ENCODE results near the gene ADAM10.

Gene ADAM10

GRCh38 chr15:58545307-58546065 lies 204.0 kb downstream of the ADAM10 start:
- H3K9me3 ChIP-seq (ENCODE audit: control insufficient read depth in 2 of 2, low read length in 2 of 2) = no peaks in the 10 kb centered on the region
- peaks cover 25% of the 10 kb centered on the region for H3K4me1 ChIP-seq (ENCODE audit: control insufficient read depth, insufficient read depth, low read length)
- H3K9ac ChIP-seq (ENCODE audit: low read length in 2 of 2) = no peak overlapping the region
- H3K27ac ChIP-seq (ENCODE audit: low read length) = no peak overlapping the region
- H3K27me3 ChIP-seq (ENCODE audit: control insufficient read depth in 1 of 2, insufficient read depth in 2 of 2, low read length in 2 of 2) = no peaks in the 10 kb centered on the region
- no peaks in the 10 kb centered on the region for H3K36me3 ChIP-seq (ENCODE audit: control insufficient read depth in 2 of 2, insufficient read depth in 2 of 2, low read length in 2 of 2)
- H3K4me3 ChIP-seq (ENCODE audit: low read length in 2 of 2) = no peak overlapping the region

GRCh38 chr15:58544756-58545155 lies 204.8 kb downstream of the ADAM10 start:
- no peak overlapping the region for H3K27ac ChIP-seq (ENCODE audit: low read length)
- no peaks in the 10 kb centered on the region for H3K27me3 ChIP-seq (ENCODE audit: control insufficient read depth in 1 of 2, insufficient read depth in 2 of 2, low read length in 2 of 2)
- H3K9me3 ChIP-seq (ENCODE audit: control insufficient read depth in 2 of 2, low read length in 2 of 2) = no peaks in the 10 kb centered on the region

GRCh38 chr15:58543664-58544335 lies 205.7 kb downstream of the ADAM10 start:
- Histone ChIP-seq H3K4me1 (ENCODE audit: control insufficient read depth, insufficient read depth, low read length) (peaks cover 11% of the 10 kb centered on the region), H3K4me3 (ENCODE audit: low read length in 2 of 2) (no peak overlapping the region), H3K27ac (ENCODE audit: low read length) (no peak overlapping the region), H3K9ac (ENCODE audit: low read length in 2 of 2) (no peak overlapping the region), H3K36me3 (ENCODE audit: control insufficient read depth in 2 of 2, insufficient read depth in 2 of 2, low read length in 2 of 2) (no peaks in the 10 kb centered on the region), H3K9me3 (ENCODE audit: control insufficient read depth in 2 of 2, low read length in 2 of 2) (peaks cover 0 to 4% of the 10 kb centered on the region in 2 donors), H3K27me3 (ENCODE audit: control insufficient read depth in 1 of 2, insufficient read depth in 2 of 2, low read length in 2 of 2) (no peaks in the 10 kb centered on the region)

More at GRCh38 chr15:58544756-58545155, 204.8 kb downstream of the ADAM10 start:
- Histone ChIP-seq H3K4me3 (ENCODE audit: low read length in 2 of 2) (no peak overlapping the region), H3K4me1 (ENCODE audit: control insufficient read depth, insufficient read depth, low read length) (peaks cover 19% of the 10 kb centered on the region), H3K36me3 (ENCODE audit: control insufficient read depth in 2 of 2, insufficient read depth in 2 of 2, low read length in 2 of 2) (no peaks in the 10 kb centered on the region), H3K9ac (ENCODE audit: low read length in 2 of 2) (no peak overlapping the region)

GRCh38 chr15:58541410-58542087 lies 208.0 kb downstream of the ADAM10 start:
- Histone ChIP-seq H3K9ac (ENCODE audit: low read length in 2 of 2) (no peak overlapping the region), H3K27me3 (ENCODE audit: control insufficient read depth in 1 of 2, insufficient read depth in 2 of 2, low read length in 2 of 2) (no peaks in the 10 kb centered on the region), H3K4me1 (ENCODE audit: control insufficient read depth, insufficient read depth, low read length) (no peaks in the 10 kb centered on the region), H3K27ac (ENCODE audit: low read length) (no peak overlapping the region), H3K4me3 (ENCODE audit: low read length in 2 of 2) (no peak overlapping the region), H3K36me3 (ENCODE audit: control insufficient read depth in 2 of 2, insufficient read depth in 2 of 2, low read length in 2 of 2) (no peaks in the 10 kb centered on the region), H3K9me3 (ENCODE audit: control insufficient read depth in 2 of 2, low read length in 2 of 2) (peaks cover 0 to 4% of the 10 kb centered on the region in 2 donors)

GRCh38 chr15:58539548-58539947 lies 210.0 kb downstream of the ADAM10 start:
- Histone ChIP-seq H3K27me3 (ENCODE audit: control insufficient read depth in 1 of 2, insufficient read depth in 2 of 2, low read length in 2 of 2) (no peaks in the 10 kb centered on the region), H3K27ac (ENCODE audit: low read length) (no peak overlapping the region), H3K4me1 (ENCODE audit: control insufficient read depth, insufficient read depth, low read length) (no peaks in the 10 kb centered on the region), H3K36me3 (ENCODE audit: control insufficient read depth in 2 of 2, insufficient read depth in 2 of 2, low read length in 2 of 2) (no peaks in the 10 kb centered on the region), H3K9me3 (ENCODE audit: control insufficient read depth in 2 of 2, low read length in 2 of 2) (peaks cover 0 to 4% of the 10 kb centered on the region in 2 donors), H3K9ac (ENCODE audit: low read length in 2 of 2) (no peak overlapping the region), H3K4me3 (ENCODE audit: low read length in 2 of 2) (no peak overlapping the region)

GRCh38 chr15:58538901-58539300 lies 210.6 kb downstream of the ADAM10 start:
- Histone ChIP-seq H3K4me3 (ENCODE audit: low read length in 2 of 2) (no peak overlapping the region), H3K27me3 (ENCODE audit: control insufficient read depth in 1 of 2, insufficient read depth in 2 of 2, low read length in 2 of 2) (no peaks in the 10 kb centered on the region), H3K36me3 (ENCODE audit: control insufficient read depth in 2 of 2, insufficient read depth in 2 of 2, low read length in 2 of 2) (no peaks in the 10 kb centered on the region), H3K9ac (ENCODE audit: low read length in 2 of 2) (no peak overlapping the region), H3K4me1 (ENCODE audit: control insufficient read depth, insufficient read depth, low read length) (no peaks in the 10 kb centered on the region), H3K9me3 (ENCODE audit: control insufficient read depth in 2 of 2, low read length in 2 of 2) (peaks cover 0 to 4% of the 10 kb centered on the region in 2 donors), H3K27ac (ENCODE audit: low read length) (no peak overlapping the region)
